Left colon (tissue), 2 donors: ENCODE results near the gene AMBRA1. TPM values are rescaled to one million over a fixed set of nuclear protein-coding genes. Genes with fewer than 3 reads are reported as not detected.

ENCODE experiments used
- ATAC-seq: fragments of 200-7000 bp; cut with Tn5 transposase; one replicate; pipeline ENCODE4 v1.9.1; 2020; ENCODE audit warnings: mild to moderate bottlenecking, moderate library complexity
- DNase-seq, 2 donors: peaks; one replicate each; pipeline ENCODE4 v3.0.0-alpha.2; 2020
- intact Hi-C, 2 donors: fragments of 100-400 bp; cut with DNase I in 1 of 2; cut with micrococcal nuclease in 1 of 2; formaldehyde crosslinking; loops; one replicate each; pipeline versions ENCODE4 v1.11.2 to v1.14.0; 2022; cut with DNase I, micrococcal nuclease
- total RNA-seq, 2 donors: library from RNA; stranded (reverse); fragmentation: NEBNext Ultra II Directional; extraction: Animal tissue kit (Norgen Biotek cat#: 25700); gene quantifications; one replicate each; pipeline ENCODE4 v1.2.1, GENCODE V29; 2021
- donor health status: DM: no; HTN: no; CAD: no.
- donor health status: DM: yes; HTN: yes; CAD: no.

The AMBRA1 gene
- total RNA-seq, 2 donors from 2014 or later = 39.4 to 40.1 TPM

GRCh38 chr11:46393231-46393616 is 200.6 kb downstream of the AMBRA1 start:
- ATAC-seq = no peak
- intact Hi-C loops = no loop called here
- no peak for DNase-seq

GRCh38 chr11:46392421-46393230 is 201.2 kb downstream of the AMBRA1 start:
- intact Hi-C loops = no loop called here
- ATAC-seq (peak; percentile 82), DNase-seq (peak; percentile 75 to 87)

GRCh38 chr11:46391578-46392420 is 202.0 kb downstream of the AMBRA1 start, which contains the start of gene CHRM4:
TSS of gene CHRM4 (minus strand) at chr11:46391776. CDS start at chr11:46386557, 5,219 bp downstream.
- intact Hi-C loops = no loop called here
- ATAC-seq (no peak), DNase-seq (no peak)

- no peak for ATAC-seq
These were observed 202.6 kb downstream of the AMBRA1 start for GRCh38 chr11:46391186-46391577.

GRCh38 chr11:46390331-46391171 is 203.3 kb downstream of the AMBRA1 start:
- ATAC-seq (no peak), DNase-seq (peak in 1 of 2 donors; percentile 18)
- intact Hi-C loops = no loop called here

More at GRCh38 chr11:46391186-46391577, 202.6 kb downstream of the AMBRA1 start:
- intact Hi-C loops = no loop called here
- no peak for DNase-seq

- DNase-seq (peak in 1 of 2 donors; percentile 83), ATAC-seq (peak; percentile 67)
- intact Hi-C loops = loop anchor here (5.0 to 10.0 kb wide), 2 partner anchors 145 to 148 kb away; no protein-coding TSS in a partner anchor
These were observed 204.1 kb downstream of the AMBRA1 start for GRCh38 chr11:46389450-46390330.

- ATAC-seq = no peak
- intact Hi-C loops = loop anchor here (5.0 to 10.0 kb wide), 2 partner anchors 146 to 148 kb away; no protein-coding TSS in a partner anchor
- DNase-seq = no peak
These were observed 205.0 kb downstream of the AMBRA1 start for GRCh38 chr11:46388619-46389449.

GRCh38 chr11:46387919-46388618 is 205.8 kb downstream of the AMBRA1 start:
- no peak for ATAC-seq
- intact Hi-C loops = loop anchor here (5.0 to 10.0 kb wide), 2 partner anchors 147 to 149 kb away; no protein-coding TSS in a partner anchor
- DNase-seq = no peak

GRCh38 chr11:46387456-46387855 is 206.4 kb downstream of the AMBRA1 start:
- no peak for ATAC-seq
- no peak for DNase-seq
- intact Hi-C loops = loop anchor here (5.0 to 10.0 kb wide), 2 partner anchors 147 to 150 kb away; no protein-coding TSS in a partner anchor

- intact Hi-C loops = loop anchor here (5.0 to 10.0 kb wide), 2 partner anchors 148 to 151 kb away; no protein-coding TSS in a partner anchor
- ATAC-seq (no peak), DNase-seq (no peak)
These were observed 207.1 kb downstream of the AMBRA1 start for GRCh38 chr11:46386674-46387073.

GRCh38 chr11:46386005-46386578 is 207.7 kb downstream of the AMBRA1 start:
- DNase-seq (no peak), ATAC-seq (no peak)
- intact Hi-C loops = loop anchor here (5.0 to 10.0 kb wide), 2 partner anchors 149 to 151 kb away; no protein-coding TSS in a partner anchor

GRCh38 chr11:46385169-46386004 is 208.4 kb downstream of the AMBRA1 start:
- ATAC-seq = no peak

GRCh38 chr11:46383974-46384701 is 209.7 kb downstream of the AMBRA1 start:
- intact Hi-C loops = loop anchor here in 1 of 2 donors (10.0 kb wide), 1 partner anchor 151 kb away; no protein-coding TSS in a partner anchor
- DNase-seq = peak; percentile 46 to 71
- peak; percentile 62 for ATAC-seq

More at GRCh38 chr11:46385169-46386004, 208.4 kb downstream of the AMBRA1 start:
- intact Hi-C loops = loop anchor here (5.0 to 10.0 kb wide), 2 partner anchors 149 to 152 kb away; no protein-coding TSS in a partner anchor
- DNase-seq = no peak

GRCh38 chr11:46383404-46383758 is 210.4 kb downstream of the AMBRA1 start:
- intact Hi-C loops = loop anchor here in 1 of 2 donors (10.0 kb wide), 1 partner anchor 151 kb away; no protein-coding TSS in a partner anchor

More at GRCh38 chr11:46383404-46383758, 210.4 kb downstream of the AMBRA1 start:
- ATAC-seq (no peak), DNase-seq (no peak)
